Thyroid gland (tissue), 4 donors: ENCODE data around the gene KCNJ6. TPM values are rescaled to one million over a fixed set of nuclear protein-coding genes. Genes with fewer than 3 reads are reported as not detected.
"Not testable (repeated sequence)": the region's sequence is repeated elsewhere in the genome, so short reads cannot be mapped to it uniquely, and the experiment has no call there.

Experiments used
- DNase-seq, 2 donors: peaks; one replicate each; pipeline ENCODE4 v3.0.0-alpha.2; 2019
- H3K27ac ChIP-seq, 3 donors: fragments of 200-600 bp; sonication (generic); 1 replicate in 2 of 3; 2 replicates in 1 of 3; pipeline ENCODE4 v1.5.1; 2016 to 2019; ENCODE audit warnings: mild to moderate bottlenecking in 1 of 3, moderate library complexity in 1 of 3
- H3K27me3 ChIP-seq: fragments of 200-600 bp; sonication (generic); one replicate; pipeline ENCODE4 v1.5.1; 2019
- H3K36me3 ChIP-seq, 2 donors: fragments of 200-600 bp; sonication (generic); one replicate each; pipeline ENCODE4 v1.5.1; 2016 to 2019
- H3K4me1 ChIP-seq, 2 donors: fragments of 200-600 bp; sonication (generic); one replicate each; pipeline ENCODE4 v1.5.1; 2017 to 2019
- H3K4me3 ChIP-seq, 3 donors: fragments of 200-600 bp; sonication (generic); replicated peaks in 1 of 3; 1 replicate in 2 of 3; 2 replicates in 1 of 3; pipeline ENCODE4 v1.5.1; 2016; ENCODE audit warnings: mild to moderate bottlenecking in 1 of 3
- H3K9me3 ChIP-seq: fragments of 200-600 bp; sonication (generic); one replicate; pipeline ENCODE4 v1.5.1; 2017
- CTCF ChIP-seq, 6 experiments: fragments of 200-600 bp in 3 of 6; fragments of 450-650 bp in 3 of 6; sonication (generic) in 3 of 6; IDR thresholded peaks; one replicate each; pipeline ENCODE4 v1.5.1; 2016 to 2019; ENCODE audit warnings: antibody characterized with exemption in 6 of 6, mild to moderate bottlenecking in 2 of 6, inconsistent platforms in 1 of 6, moderate library complexity in 1 of 6
- POLR2A ChIP-seq, 2 donors: fragments of 450-650 bp; IDR thresholded peaks; one replicate each; pipeline ENCODE4 v1.6.1; 2017; ENCODE audit warnings: antibody characterized with exemption in 2 of 2, mild to moderate bottlenecking in 2 of 2, moderate library complexity in 1 of 2
- WGBS, 2 donors: methylation state at CpG; one replicate each; pipeline ENCODE4 v1.1.5; 2017; 5-methylcytosine and 5-hydroxymethylcytosine counted together
- intact Hi-C: fragments of 100-400 bp; cut with DNase I; formaldehyde crosslinking; loops from one replicate; pipeline ENCODE4 v1.15.1; 2023
- total RNA-seq, 4 donors: library from RNA; depleted of rRNA; stranded (reverse); fragments of >200 nt; gene quantifications; one replicate each; pipeline ENCODE4 v1.2.3, GENCODE V29; 2016

The KCNJ6 gene
- total RNA-seq, 4 donors from 2014 or later, result not detected

GRCh38 chr21:37578471-37579126 is 337.7 kb downstream of the KCNJ6 start:
- no peak overlapping the region for H3K4me3 ChIP-seq
- 95% methylated on average over 2 of the region's 2 CpGs for WGBS, 2 donors
- no peak for DNase-seq
- no peak overlapping the region for H3K27ac ChIP-seq
- no peaks in the 10 kb centered on the region for H3K36me3 ChIP-seq
- no peaks in the 10 kb centered on the region for H3K27me3 ChIP-seq
- intact Hi-C loops, result no loop called here
- H3K9me3 ChIP-seq, result no peaks in the 10 kb centered on the region
- no peak for TF ChIP-seq POLR2A (IDR thresholded peaks at IDR 0.05)
- TF ChIP-seq CTCF (IDR thresholded peaks at IDR 0.05), result no peak
- H3K4me1 ChIP-seq, result no peaks in the 10 kb centered on the region

- H3K4me3 ChIP-seq, H3K27ac ChIP-seq, H3K4me1 ChIP-seq, H3K36me3 ChIP-seq, intact Hi-C loops, H3K9me3 ChIP-seq, DNase-seq, H3K27me3 ChIP-seq: not testable (repeated sequence)
- 100% methylated on average over 1 of the region's 1 CpG for WGBS, 2 donors
Observed at GRCh38 chr21:37576929-37577328, 339.3 kb downstream of the KCNJ6 start.

- H3K4me1 ChIP-seq, result no peaks in the 10 kb centered on the region
- no peaks in the 10 kb centered on the region for H3K27me3 ChIP-seq
- H3K27ac ChIP-seq, result no peak overlapping the region
- no peaks in the 10 kb centered on the region for H3K36me3 ChIP-seq
- intact Hi-C loops, result no loop called here
- no peak for DNase-seq
- TF ChIP-seq POLR2A (IDR thresholded peaks at IDR 0.05) (no peak), CTCF (IDR thresholded peaks at IDR 0.05) (no peak)
- no peak overlapping the region for H3K4me3 ChIP-seq
- 96 to 97% methylated on average over 7 to 11 of the region's 11 CpGs for WGBS, 2 donors
- H3K9me3 ChIP-seq, result no peaks in the 10 kb centered on the region
Observed at GRCh38 chr21:37575580-37575979, 340.7 kb downstream of the KCNJ6 start.

- DNase-seq, result no peak
- Histone ChIP-seq H3K4me3 (no peak overlapping the region), H3K36me3 (no peaks in the 10 kb centered on the region), H3K27ac (no peak overlapping the region), H3K4me1 (no peaks in the 10 kb centered on the region), H3K9me3 (no peaks in the 10 kb centered on the region), H3K27me3 (no peaks in the 10 kb centered on the region)
- no peak for TF ChIP-seq CTCF (IDR thresholded peaks at IDR 0.05)
- WGBS, 2 donors, result 87% methylated on average over 3 to 5 of the region's 7 CpGs
- intact Hi-C loops, result no loop called here
Observed at GRCh38 chr21:37574751-37575150, 341.5 kb downstream of the KCNJ6 start.

GRCh38 chr21:37574316-37574715 is 341.9 kb downstream of the KCNJ6 start:
- H3K4me1 ChIP-seq, result no peaks in the 10 kb centered on the region
- H3K9me3 ChIP-seq, result no peaks in the 10 kb centered on the region
- 91 to 98% methylated on average over 6 of the region's 6 CpGs for WGBS, 2 donors
- DNase-seq, result no peak
- no peaks in the 10 kb centered on the region for H3K36me3 ChIP-seq
- no peaks in the 10 kb centered on the region for H3K27me3 ChIP-seq
- intact Hi-C loops, result no loop called here
- no peak overlapping the region for H3K27ac ChIP-seq
- no peak overlapping the region for H3K4me3 ChIP-seq
- TF ChIP-seq POLR2A (IDR thresholded peaks at IDR 0.05) (no peak), CTCF (IDR thresholded peaks at IDR 0.05) (no peak)

GRCh38 chr21:37571442-37571841 is 344.8 kb downstream of the KCNJ6 start:
- no peaks in the 10 kb centered on the region for H3K36me3 ChIP-seq
- no peaks in the 10 kb centered on the region for H3K27me3 ChIP-seq
- no peaks in the 10 kb centered on the region for H3K4me1 ChIP-seq
- H3K27ac ChIP-seq, result no peak overlapping the region
- 82 to 84% methylated on average over 6 of the region's 6 CpGs for WGBS, 2 donors
- TF ChIP-seq CTCF (IDR thresholded peaks at IDR 0.05) (no peak), POLR2A (IDR thresholded peaks at IDR 0.05) (no peak)
- H3K4me3 ChIP-seq, result no peak overlapping the region
- H3K9me3 ChIP-seq, result no peaks in the 10 kb centered on the region
- DNase-seq, result no peak
- intact Hi-C loops, result no loop called here
